ELR (cell line): Measurements from ENCODE around the gene NFATC4.
"Not testable (repeated sequence)": the region's sequence is repeated elsewhere in the genome, so short reads cannot be mapped to it uniquely, and the experiment has no call there.

ENCODE experiments used
- DNase-seq: peaks from one replicate; pipeline ENCODE4 v3.0.0-alpha.2; 2015; ENCODE audit warnings: low read depth

The NFATC4 gene

GRCh38 chr14:24339284-24340151, 28.5 kb upstream of the NFATC4 start, which contains the start of gene RIPK3:
Gene RIPK3 (minus strand): TSS chr14:24339991. CDS start chr14:24339826, 165 bp downstream.
- DNase-seq, result no peak

- no peak for DNase-seq
These were observed 27.4 kb upstream of the NFATC4 start for GRCh38 chr14:24340606-24341005.

GRCh38 chr14:24342889-24343288, 25.1 kb upstream of the NFATC4 start:
- DNase-seq, result no peak

GRCh38 chr14:24343795-24344660, 24.0 kb upstream of the NFATC4 start:
- DNase-seq, result no peak

GRCh38 chr14:24347134-24347533, 20.9 kb upstream of the NFATC4 start:
- DNase-seq, result no peak

- no peak for DNase-seq
These were observed 19.8 kb upstream of the NFATC4 start for GRCh38 chr14:24348186-24348585.

- DNase-seq, result no peak
These were observed 18.2 kb upstream of the NFATC4 start for GRCh38 chr14:24349742-24350141.

- DNase-seq, result no peak
These were observed 16.5 kb upstream of the NFATC4 start for GRCh38 chr14:24351517-24351916.

- peak; percentile 63 for DNase-seq
These were observed 14.2 kb upstream of the NFATC4 start for GRCh38 chr14:24353559-24354481.

GRCh38 chr14:24354482-24354825, 13.5 kb upstream of the NFATC4 start:
- not testable (repeated sequence) for DNase-seq

GRCh38 chr14:24355009-24355408, 13.0 kb upstream of the NFATC4 start:
- DNase-seq, result no peak

- DNase-seq, result no peak
These were observed 11.8 kb upstream of the NFATC4 start for GRCh38 chr14:24356208-24356607.

- DNase-seq, result no peak
These were observed 7.7 kb upstream of the NFATC4 start for GRCh38 chr14:24360281-24360680.

GRCh38 chr14:24361326-24361725, 6.7 kb upstream of the NFATC4 start:
- no peak for DNase-seq

- peak; percentile 29 for DNase-seq
These were observed 5.6 kb upstream of the NFATC4 start for GRCh38 chr14:24362241-24362960.

- no peak for DNase-seq
These were observed 4.6 kb upstream of the NFATC4 start for GRCh38 chr14:24363401-24363800.

- no peak for DNase-seq
These were observed 3.1 kb upstream of the NFATC4 start for GRCh38 chr14:24364841-24365240.

GRCh38 chr14:24365600-24366412, 2.2 kb upstream of the NFATC4 start:
- DNase-seq, result peak; percentile 91

GRCh38 chr14:24366413-24366720, 1.6 kb upstream of the NFATC4 start:
- DNase-seq, result no peak

- DNase-seq, result peak; percentile 88
These were observed 1.1 kb upstream of the NFATC4 start for GRCh38 chr14:24366721-24367513.
